GM12874 (cell line): ENCODE results near the gene LAMA5.
A peak's percentile ranks its signal among the peaks of the same experiment; 100 is the strongest.

Source experiments
- TF ChIP-seq, protein P1 (sequence below): IDR thresholded peaks from 2 replicates; pipeline ENCODE4 v1.5.1; 2011; ENCODE audit warnings: low read depth, mild to moderate bottlenecking, control low read depth, low read length, moderate library complexity; ENCODE audit not compliant: insufficient read depth

The LAMA5 gene, protein sequence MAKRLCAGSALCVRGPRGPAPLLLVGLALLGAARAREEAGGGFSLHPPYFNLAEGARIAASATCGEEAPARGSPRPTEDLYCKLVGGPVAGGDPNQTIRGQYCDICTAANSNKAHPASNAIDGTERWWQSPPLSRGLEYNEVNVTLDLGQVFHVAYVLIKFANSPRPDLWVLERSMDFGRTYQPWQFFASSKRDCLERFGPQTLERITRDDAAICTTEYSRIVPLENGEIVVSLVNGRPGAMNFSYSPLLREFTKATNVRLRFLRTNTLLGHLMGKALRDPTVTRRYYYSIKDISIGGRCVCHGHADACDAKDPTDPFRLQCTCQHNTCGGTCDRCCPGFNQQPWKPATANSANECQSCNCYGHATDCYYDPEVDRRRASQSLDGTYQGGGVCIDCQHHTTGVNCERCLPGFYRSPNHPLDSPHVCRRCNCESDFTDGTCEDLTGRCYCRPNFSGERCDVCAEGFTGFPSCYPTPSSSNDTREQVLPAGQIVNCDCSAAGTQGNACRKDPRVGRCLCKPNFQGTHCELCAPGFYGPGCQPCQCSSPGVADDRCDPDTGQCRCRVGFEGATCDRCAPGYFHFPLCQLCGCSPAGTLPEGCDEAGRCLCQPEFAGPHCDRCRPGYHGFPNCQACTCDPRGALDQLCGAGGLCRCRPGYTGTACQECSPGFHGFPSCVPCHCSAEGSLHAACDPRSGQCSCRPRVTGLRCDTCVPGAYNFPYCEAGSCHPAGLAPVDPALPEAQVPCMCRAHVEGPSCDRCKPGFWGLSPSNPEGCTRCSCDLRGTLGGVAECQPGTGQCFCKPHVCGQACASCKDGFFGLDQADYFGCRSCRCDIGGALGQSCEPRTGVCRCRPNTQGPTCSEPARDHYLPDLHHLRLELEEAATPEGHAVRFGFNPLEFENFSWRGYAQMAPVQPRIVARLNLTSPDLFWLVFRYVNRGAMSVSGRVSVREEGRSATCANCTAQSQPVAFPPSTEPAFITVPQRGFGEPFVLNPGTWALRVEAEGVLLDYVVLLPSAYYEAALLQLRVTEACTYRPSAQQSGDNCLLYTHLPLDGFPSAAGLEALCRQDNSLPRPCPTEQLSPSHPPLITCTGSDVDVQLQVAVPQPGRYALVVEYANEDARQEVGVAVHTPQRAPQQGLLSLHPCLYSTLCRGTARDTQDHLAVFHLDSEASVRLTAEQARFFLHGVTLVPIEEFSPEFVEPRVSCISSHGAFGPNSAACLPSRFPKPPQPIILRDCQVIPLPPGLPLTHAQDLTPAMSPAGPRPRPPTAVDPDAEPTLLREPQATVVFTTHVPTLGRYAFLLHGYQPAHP (N-terminal part only)

DNA sequence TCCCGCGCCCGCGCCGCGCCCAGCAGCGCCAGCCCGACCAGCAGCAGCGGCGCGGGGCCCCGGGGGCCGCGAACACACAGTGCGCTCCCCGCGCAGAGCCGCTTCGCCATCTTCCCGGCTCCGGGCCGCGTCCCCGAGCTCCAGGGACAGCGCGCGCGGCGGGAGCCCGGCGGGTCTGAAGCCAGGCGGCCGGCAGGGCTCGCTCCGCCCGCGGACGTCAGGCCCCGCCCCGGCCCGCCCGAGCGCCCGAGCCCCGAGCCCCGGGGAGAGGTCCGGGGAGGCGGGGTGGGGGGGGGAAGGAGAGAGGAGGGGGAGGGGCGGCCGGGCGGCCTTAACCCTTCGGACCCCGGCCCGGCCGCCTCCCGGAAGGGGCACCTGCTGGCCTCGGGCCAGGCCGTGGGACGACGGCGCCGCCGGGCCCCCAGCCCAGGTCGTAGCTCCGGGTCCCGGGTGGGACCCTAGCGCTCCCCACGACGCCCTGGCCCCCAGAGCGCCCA lies at the start of gene LAMA5:
TSS of gene LAMA5 (minus strand) at position 177 of the 497 bp plus-strand sequence. CDS start at position 110, 67 bp downstream.
- TF ChIP-seq, protein P1, sequence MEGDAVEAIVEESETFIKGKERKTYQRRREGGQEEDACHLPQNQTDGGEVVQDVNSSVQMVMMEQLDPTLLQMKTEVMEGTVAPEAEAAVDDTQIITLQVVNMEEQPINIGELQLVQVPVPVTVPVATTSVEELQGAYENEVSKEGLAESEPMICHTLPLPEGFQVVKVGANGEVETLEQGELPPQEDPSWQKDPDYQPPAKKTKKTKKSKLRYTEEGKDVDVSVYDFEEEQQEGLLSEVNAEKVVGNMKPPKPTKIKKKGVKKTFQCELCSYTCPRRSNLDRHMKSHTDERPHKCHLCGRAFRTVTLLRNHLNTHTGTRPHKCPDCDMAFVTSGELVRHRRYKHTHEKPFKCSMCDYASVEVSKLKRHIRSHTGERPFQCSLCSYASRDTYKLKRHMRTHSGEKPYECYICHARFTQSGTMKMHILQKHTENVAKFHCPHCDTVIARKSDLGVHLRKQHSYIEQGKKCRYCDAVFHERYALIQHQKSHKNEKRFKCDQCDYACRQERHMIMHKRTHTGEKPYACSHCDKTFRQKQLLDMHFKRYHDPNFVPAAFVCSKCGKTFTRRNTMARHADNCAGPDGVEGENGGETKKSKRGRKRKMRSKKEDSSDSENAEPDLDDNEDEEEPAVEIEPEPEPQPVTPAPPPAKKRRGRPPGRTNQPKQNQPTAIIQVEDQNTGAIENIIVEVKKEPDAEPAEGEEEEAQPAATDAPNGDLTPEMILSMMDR: no peak

DNA sequence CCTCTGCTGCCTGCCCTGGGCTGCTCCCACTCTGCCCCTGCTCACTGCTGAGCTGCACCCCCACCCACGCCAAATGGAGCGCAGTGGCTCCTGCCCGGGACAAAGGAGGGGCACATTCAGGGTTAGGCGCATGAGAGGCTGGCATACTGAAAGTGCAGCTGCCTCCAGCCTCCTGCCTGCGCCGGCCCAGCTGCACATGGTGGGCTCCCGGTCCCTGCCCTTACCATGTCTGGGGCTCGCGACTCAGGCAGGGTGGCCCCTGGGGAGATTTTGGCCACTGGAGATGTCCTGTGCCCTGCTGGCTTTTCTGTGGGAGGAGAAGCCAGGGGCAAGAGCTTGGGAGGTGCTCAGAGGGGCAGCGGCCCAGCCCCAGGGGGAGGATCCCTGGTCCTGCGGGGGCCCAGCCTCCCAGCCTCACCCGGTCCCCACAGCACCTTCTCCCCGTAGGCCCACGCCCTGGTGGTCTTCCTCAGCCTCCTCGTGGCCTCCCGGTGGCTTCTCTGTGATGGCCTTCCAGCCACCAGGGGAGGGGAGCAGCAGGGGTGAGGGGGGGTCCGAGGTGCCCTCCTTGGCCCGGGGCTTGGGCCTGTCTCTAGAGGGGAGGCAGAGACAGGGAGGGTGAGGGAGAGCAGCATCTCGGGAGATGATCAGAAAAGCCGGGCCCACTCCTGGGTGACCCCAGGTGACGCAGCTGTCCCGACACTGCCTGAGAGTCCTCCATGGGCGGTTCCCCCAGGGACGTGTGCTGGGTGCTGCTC lies 48.4 kb upstream of the LAMA5 start:
- TF ChIP-seq, protein P1: no peak

DNA sequence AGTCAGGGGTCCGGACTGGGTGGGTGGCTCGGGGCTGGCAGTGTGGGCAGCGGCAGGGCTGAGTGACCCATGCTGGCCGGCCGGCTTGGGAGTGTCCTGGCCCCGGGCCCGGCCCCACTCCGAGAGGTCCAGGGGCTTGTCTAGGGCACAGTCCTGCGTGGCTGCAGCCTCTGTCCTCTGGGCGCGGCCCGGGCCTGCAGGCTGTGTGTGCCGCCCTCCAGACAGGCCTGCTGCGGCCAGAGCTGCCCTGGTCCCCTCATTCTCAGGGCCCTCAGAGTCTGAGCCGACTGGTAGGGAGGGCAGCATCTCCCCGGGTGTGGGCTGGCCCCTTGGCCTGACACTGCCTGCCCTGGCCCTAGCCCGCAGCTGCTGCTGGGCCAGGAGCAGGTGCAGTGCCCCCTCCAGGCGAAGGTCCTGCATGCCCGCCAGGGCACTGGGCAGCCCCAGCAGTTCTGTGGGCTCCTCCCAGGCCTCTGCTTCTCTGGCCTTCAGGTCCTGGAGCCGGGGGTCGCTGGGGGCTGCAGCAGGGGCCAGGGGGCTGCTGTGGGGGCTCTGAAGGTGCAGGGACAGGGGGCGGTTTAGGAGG lies 46.9 kb upstream of the LAMA5 start:
- TF ChIP-seq, protein P1: 0 out of 2 replicates have a peak, but pooled peaks have one; percentile 20

DNA sequence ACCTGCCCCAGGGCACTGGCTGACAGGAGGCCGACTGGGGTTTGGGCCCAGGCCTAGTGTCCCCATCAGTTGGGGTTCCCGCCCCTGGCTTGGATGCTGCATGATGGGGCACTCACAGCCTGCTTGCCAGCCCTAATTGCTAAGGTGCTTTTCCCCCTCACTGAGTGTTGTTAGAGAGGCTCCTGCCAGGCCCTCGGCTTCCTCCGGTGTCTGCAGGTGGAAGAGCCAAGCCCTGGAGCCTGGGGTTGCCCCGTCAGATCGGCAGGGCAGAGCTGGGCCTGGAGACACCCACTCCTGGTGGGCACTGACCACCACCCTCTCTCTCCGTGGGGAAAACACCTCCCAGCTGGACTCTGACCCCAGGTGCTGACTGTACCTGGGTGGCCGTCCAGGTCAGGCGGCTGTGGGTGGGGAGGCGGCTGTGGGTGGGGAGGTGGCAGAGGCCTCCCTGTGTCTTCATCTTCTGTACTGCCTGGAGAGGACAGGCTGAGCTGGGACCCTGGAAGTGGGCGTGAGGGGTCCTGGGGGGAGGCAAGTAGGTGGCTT lies 46.0 kb upstream of the LAMA5 start:
- TF ChIP-seq, protein P1: no peak

DNA sequence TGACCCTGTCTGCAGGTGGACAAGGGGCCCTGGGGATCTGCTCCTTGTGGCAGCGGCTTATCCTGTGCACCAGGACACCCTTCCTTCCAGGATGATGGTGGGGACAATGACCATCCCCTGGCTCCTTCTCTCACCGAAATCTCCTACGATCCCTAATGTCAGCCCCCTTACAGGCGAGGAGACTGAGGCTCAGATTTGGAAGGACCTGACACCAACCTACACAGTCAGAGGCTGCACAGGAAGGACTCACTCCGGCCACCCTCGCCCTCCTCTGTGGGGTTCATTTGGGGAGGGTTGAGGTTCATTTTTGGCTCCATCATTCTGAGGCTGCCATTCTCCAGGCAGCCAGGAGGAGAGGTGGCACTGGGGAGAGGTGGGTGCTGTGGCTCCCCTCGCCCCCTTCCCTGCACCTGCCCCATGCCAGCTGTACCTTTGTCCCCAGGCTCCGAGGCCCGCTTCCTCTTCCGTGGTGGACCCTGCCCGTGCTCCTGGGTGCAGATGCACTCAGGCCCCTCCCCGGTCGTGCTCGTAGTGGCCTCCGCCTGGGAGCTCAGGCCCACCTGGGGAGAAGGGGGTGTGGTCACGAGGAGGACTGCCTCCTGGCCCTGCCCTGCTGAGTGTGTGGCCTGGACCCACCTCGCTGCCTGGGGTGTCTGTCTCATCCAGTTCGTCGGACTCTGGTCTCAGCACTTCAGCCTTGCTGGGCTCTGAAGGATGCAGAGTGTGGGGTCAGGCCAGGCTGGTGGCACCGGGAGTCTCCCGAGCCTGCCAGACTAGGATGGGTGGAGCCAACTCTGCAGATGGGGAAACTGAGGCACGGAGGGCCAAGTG lies 45.3 kb upstream of the LAMA5 start:
- TF ChIP-seq, protein P1: no peak
